ENCODE measurements around the gene UTP20.

Gene UTP20

DNA sequence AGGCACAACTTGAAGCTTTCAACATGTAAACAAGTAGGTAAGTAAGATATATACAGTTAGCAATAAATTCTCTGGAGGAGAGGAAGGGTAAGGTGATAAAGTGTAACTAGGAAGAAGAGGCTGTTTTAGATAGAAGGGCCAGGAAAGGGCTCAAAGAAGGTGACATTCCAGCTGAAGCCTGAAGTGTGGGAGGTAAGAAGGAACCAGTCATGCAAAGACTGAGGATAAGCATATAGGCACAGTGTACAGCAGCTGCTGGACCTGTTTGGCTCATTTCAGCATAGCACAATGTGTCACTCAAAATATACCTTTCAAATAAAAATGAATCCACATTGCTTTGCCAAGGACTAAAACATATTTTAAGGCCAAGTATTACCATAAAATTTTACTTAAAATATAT lies 156.2 kb downstream of the UTP20 start:
- DNase-seq (ENCODE audit: low read depth, low spot score): no peak

Data from ELF-1 (cell line).